GM23338 (cell line): Measurements from ENCODE around the gene STX16. TPM values are rescaled to one million over a fixed set of nuclear protein-coding genes. Genes with fewer than 3 reads are reported as not detected.
A peak's percentile ranks its signal among the peaks of the same experiment; 100 is the strongest.

Source experiments
- ATAC-seq: fragments of 200-7000 bp; cut with Tn5 transposase; 3 replicates; pipeline ENCODE4 v1.9.1; 2020
- DNase-seq: peaks from one replicate; pipeline ENCODE4 v3.0.0-alpha.2; 2015; ENCODE audit warnings: low spot score
- H2AFZ ChIP-seq: fragments of 200-600 bp; sonication (generic); 2 replicates; pipeline ENCODE4 v1.8.0; 2016; ENCODE audit warnings: antibody characterized with exemption, mild to moderate bottlenecking, moderate library complexity
- H3F3A ChIP-seq: fragments of 200-600 bp; sonication (generic); replicated peaks from 2 replicates; pipeline ENCODE4 v1.8.0; 2017; ENCODE audit warnings: antibody characterized with exemption, mixed run types, low read depth
- H3K27ac ChIP-seq: fragments of 200-600 bp; sonication (generic); 2 replicates; pipeline ENCODE4 v1.6.1; 2016; ENCODE audit warnings: low read depth
- H3K27me3 ChIP-seq: fragments of 200-600 bp; sonication (generic); 2 replicates; pipeline ENCODE4 v1.8.0; 2016; ENCODE audit warnings: mild to moderate bottlenecking, mixed run types, moderate library complexity; ENCODE audit not compliant: insufficient read depth
- H3K36me3 ChIP-seq: fragments of 200-600 bp; sonication (generic); 2 replicates; pipeline ENCODE4 v1.8.0; 2016; ENCODE audit warnings: mild to moderate bottlenecking; ENCODE audit not compliant: insufficient read depth
- H3K4me1 ChIP-seq: fragments of 200-600 bp; sonication (generic); 2 replicates; pipeline ENCODE4 v1.8.0; 2016; ENCODE audit warnings: mild to moderate bottlenecking, moderate library complexity; ENCODE audit not compliant: insufficient read depth
- H3K4me2 ChIP-seq: fragments of 200-600 bp; sonication (generic); 2 replicates; pipeline ENCODE4 v1.7.1; 2017; ENCODE audit warnings: mixed run types
- H3K4me3 ChIP-seq: fragments of 200-600 bp; sonication (generic); 2 replicates; pipeline ENCODE4 v1.6.1; 2016; ENCODE audit warnings: mixed run types
- H3K79me2 ChIP-seq: fragments of 200-600 bp; sonication (generic); replicated peaks from 2 replicates; pipeline ENCODE4 v1.8.0; 2017; ENCODE audit warnings: mild to moderate bottlenecking; ENCODE audit not compliant: insufficient read depth
- H3K9me2 ChIP-seq: fragments of 200-600 bp; sonication (generic); 2 replicates; pipeline ENCODE4 v1.8.0; 2017; ENCODE audit not compliant: insufficient read depth
- H4K20me1 ChIP-seq: fragments of 200-600 bp; sonication (generic); replicated peaks from 2 replicates; pipeline ENCODE4 v1.8.0; 2017; ENCODE audit warnings: mild to moderate bottlenecking; ENCODE audit not compliant: insufficient read depth
- H3K27ac Mint-ChIP-seq: 2 replicates; pipeline ENCODE4 v1.8.0; 2020; ENCODE audit warnings: inconsistent platforms, mild to moderate bottlenecking, moderate library complexity, mixed read lengths
- H3K27me3 Mint-ChIP-seq: 3 replicates; pipeline ENCODE4 v1.8.0; 2022; ENCODE audit warnings: low read depth, mild to moderate bottlenecking, moderate library complexity, mixed read lengths, inconsistent platforms; ENCODE audit not compliant: insufficient read depth, poor library complexity
- H3K36me3 Mint-ChIP-seq: 3 replicates; pipeline ENCODE4 v1.8.0; 2021; ENCODE audit warnings: low read depth, mild to moderate bottlenecking, inconsistent platforms, moderate library complexity, mixed read lengths
- H3K4me1 Mint-ChIP-seq: 3 replicates; pipeline ENCODE4 v1.8.0; 2020; ENCODE audit warnings: mild to moderate bottlenecking, inconsistent platforms, mixed read lengths
- H3K4me3 Mint-ChIP-seq: 3 replicates; pipeline ENCODE4 v1.8.0; 2021; ENCODE audit warnings: moderate library complexity, mild to moderate bottlenecking, inconsistent platforms, mixed read lengths
- H3K9me3 Mint-ChIP-seq: 3 replicates; pipeline ENCODE4 v1.8.0; 2020; ENCODE audit warnings: moderate library complexity, mild to moderate bottlenecking, inconsistent platforms, mixed read lengths
- CREB1 ChIP-seq: fragments of 250-450 bp; sonication (Bioruptor Pico); IDR thresholded peaks from 2 replicates; pipeline ENCODE4 v1.5.0; 2020; ENCODE audit warnings: low read depth, mild to moderate bottlenecking, moderate library complexity
- JUNB ChIP-seq: IDR thresholded peaks from one replicate; pipeline ENCODE4 v1.6.1; 2016; ENCODE audit warnings: antibody characterized with exemption; ENCODE audit not compliant: unreplicated experiment
- ZNF462 ChIP-seq: fragments of 250-450 bp; sonication (Bioruptor Pico); IDR thresholded peaks from 2 replicates; pipeline ENCODE4 v1.5.0; 2020; ENCODE audit warnings: mild to moderate bottlenecking, moderate library complexity
- polyA plus RNA-seq: library from polyadenylated mRNA; unstranded; fragments of >200 nt; fragmentation: Nextera tagmentation; extraction: Ambion mirVana; gene quantifications from 2 replicates; pipeline ENCODE4 v1.2.1, GENCODE V29; 2016
- total RNA-seq: library from RNA; depleted of rRNA; stranded (reverse); fragments of >200 nt; shearing (Covaris generic); gene quantifications from 2 replicates; pipeline ENCODE4 v1.2.3, GENCODE V29; 2014

Gene STX16
- total and polyA plus RNA-seq, 2 experiments from 2014 or later: 31.2 to 70.5 TPM

DNA sequence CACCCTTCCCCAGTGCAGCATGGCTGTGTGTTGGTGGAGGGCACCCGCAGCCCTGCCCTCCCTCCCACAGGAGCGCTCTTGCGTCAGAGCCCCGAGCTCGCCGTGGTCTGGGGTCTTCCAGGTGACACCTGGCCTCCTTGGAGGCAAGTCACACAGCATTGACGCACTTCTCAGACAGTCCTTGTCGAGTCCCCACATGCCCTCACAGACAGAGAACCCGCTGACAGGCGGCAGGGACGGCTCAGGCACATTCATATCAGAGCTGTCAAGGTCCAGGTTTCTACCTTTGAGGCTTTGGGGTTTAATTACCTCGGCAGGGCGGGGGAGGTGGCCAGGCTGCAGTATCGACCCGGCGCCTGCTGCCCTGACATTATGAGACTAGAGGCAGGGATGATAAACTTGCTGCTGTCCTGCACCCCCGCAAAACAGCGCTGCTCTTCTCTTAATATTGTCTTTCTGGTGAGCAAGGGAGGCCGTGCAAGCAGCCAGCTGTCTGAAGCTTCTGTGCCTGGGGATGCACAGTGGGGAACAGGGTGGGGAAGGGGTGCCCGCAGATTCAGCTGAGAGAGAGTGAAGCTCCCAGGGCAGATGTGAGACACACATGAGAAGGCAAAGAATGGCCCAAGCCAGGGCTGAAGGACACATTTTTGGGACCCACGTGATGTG is 46.3 kb downstream of the STX16 start:
- H2AFZ ChIP-seq: no peak overlapping the region
- TF ChIP-seq CREB1 (CRISPR knock-in tag): no peak
- TF ChIP-seq JUNB: no peak
- no peak for TF ChIP-seq ZNF462 (CRISPR knock-in tag)
- Mint-ChIP-seq H3K36me3 (peaks cover 29% of the 10 kb centered on the region), H3K27ac (peak overlapping the region; percentile 68; the same call in 1 of the 2 replicates), H3K4me3 (no peak overlapping the region), H3K9me3 (no peaks in the 10 kb centered on the region), H3K4me1 (peaks cover 25% of the 10 kb centered on the region; the same call in 2 of the 3 replicates), H3K27me3 (peaks cover 4% of the 10 kb centered on the region)
- no peak overlapping the region for H3K4me2 ChIP-seq
- no peaks in the 10 kb centered on the region for H3K79me2 ChIP-seq
- no peaks in the 10 kb centered on the region for H3K27me3 ChIP-seq
- ATAC-seq (no peak), DNase-seq (no peak)
- no peaks in the 10 kb centered on the region; the same call in 1 of the 2 replicates for H3K36me3 ChIP-seq
- H3K27ac ChIP-seq: no peak overlapping the region
- no peaks in the 10 kb centered on the region for H4K20me1 ChIP-seq
- no peak overlapping the region for H3K4me3 ChIP-seq
- H3F3A ChIP-seq: peaks cover 15% of the 10 kb centered on the region; the same call in 1 of the 2 replicates
- H3K4me1 ChIP-seq: peaks cover 6% of the 10 kb centered on the region
- no peaks in the 10 kb centered on the region for H3K9me2 ChIP-seq
